ENCODE measurements around the gene ROMO1. TPM values are rescaled to one million over a fixed set of nuclear protein-coding genes. Genes with fewer than 3 reads are reported as not detected.

ROMO1 gene
- total RNA-seq, 1 donor from 2014 or later, result 176 TPM

DNA sequence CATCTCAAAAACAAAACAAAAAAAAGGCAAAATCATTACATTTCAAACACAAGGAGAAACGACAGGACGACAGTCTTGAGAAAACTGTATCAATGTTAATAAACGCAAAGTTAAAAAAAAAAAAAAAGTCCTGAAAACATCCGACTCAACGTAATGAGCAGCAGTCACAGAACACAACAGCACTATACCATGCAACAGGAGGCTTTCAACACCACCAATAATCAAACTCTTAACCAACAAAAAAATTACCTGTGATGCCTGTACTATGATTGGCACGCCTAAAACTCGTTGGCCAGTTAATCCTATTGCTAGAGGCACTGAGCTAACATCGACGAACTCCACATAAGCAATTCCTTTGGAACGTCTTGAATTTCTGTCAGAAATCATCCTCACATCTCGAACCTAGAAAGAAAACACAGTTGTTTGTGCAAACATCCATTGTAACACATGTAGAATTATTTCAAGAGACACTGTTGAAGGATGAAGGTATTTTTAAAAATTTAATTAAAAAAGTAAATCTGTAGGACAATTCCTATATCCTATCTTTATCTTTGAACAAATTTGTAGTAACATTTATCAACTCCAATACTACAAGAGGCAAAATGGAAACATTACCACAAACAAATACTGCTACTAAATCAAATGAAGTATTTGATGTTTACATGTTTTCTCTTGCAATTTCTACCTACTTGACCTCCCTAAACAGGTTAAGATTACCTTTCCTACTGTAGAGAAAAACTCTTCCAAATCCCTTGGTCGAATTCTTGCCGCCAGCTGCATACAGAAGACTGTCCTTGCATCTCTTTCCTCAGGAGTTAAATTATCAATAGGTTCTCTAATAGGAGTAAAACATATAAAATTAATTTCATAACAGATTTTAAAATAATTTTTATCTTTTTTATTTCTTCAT is 25.4 kb downstream of the ROMO1 start:
- intact Hi-C loops (cut with DNase I), result no loop called here
- no peak for DNase-seq (ENCODE audit: low spot score)

DNA sequence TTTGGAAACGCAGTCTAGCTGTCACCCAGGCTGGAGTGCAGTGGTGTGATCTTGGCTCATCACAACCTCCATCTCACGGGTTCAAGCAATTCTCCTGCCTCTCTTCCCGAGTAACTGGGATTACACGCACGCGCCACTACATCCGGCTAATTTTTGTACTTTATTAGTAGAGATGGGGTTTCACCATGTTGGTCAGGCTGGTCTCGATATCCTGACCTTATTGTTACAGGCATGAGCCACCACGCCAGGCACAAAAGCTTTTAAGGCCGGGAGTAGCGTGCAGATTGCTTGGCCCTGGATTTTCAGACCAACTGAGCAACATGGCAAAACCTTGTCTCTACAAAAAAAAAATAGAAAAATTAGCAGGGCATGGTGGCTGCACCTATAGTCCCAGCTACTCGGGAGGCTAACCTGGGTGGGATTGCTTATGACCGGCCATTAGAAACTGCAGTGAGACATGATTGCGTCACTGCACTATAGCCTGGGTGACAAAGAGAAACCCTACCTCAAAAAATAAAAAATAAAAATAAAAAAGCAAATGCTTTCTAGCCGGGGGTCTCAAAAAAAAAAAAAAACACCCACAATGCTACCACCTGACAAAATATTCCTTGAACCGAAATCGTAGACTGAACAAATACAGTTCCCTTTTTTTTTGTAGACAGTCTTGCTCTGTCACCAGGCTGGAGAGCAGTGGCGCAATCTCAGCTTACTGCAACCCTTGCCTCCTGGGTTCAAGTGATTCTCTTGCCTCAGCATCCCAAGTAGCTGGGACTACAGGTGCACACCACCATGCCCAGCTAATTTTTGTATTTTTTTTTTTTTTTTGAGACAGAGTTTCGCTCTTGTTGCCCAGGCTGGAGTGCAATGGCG is 27.9 kb downstream of the ROMO1 start:
- intact Hi-C loops (cut with DNase I), result no loop called here
- no peak for DNase-seq (ENCODE audit: low spot score)

DNA sequence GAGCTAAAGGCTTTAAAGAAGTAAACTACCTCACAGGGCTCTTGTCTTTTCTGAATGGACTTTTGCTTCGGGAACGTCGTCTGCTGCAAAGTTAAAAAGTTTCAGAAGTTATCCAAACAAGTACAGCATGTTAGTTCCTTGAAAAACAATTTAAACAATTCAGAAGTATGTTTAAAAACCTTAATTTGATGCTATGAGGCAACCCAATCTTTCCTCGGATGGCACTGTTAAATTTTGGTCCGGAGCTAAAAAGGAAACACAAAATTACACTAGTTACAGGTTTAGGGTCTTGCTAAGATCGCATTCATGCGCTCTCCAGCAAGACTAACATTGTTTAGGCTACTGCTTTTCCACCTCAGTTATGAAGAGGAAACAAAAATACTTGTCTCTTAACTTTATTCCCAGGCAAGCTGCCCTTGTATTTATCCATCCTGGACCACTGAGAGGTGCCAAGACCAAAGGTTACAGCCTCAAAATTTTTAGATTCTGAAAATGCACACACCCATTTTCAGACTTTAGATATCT is 30.1 kb downstream of the ROMO1 start:
- intact Hi-C loops (cut with DNase I), result no loop called here
- DNase-seq (ENCODE audit: low spot score), result no peak

DNA sequence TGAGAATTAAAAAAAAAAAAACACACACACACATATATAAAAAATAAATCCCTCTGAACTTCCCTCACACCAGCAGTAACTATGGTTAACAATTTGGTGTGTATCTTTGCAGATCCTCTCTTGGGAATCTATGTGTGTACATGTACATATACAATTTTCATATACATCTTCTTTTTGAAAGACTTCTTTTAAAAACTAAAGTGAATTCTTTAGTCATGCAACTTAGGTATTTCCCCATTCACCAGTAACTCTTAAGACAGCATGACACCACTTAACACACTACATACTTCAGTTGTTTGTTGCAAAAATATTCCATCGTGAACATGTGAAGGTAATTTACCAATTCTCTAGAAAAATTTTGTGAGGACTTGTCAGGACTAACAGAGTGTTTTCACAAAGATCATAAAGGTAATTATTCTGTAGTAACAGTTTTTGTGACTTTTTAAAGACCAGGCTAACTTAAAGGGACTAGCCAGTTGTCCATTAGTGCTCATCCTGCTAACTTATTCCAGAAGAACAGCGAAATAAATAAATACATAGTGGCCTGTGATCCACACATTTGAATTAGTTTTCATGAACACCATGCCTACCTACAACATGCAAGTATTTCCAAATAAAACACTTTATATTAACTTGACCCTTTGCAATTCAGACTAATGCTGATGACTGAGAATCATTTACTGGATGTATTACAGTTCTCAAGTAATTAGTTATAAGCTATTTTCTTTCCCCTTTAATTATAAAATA is 30.8 kb downstream of the ROMO1 start:
- intact Hi-C loops (cut with DNase I), result no loop called here

DNA sequence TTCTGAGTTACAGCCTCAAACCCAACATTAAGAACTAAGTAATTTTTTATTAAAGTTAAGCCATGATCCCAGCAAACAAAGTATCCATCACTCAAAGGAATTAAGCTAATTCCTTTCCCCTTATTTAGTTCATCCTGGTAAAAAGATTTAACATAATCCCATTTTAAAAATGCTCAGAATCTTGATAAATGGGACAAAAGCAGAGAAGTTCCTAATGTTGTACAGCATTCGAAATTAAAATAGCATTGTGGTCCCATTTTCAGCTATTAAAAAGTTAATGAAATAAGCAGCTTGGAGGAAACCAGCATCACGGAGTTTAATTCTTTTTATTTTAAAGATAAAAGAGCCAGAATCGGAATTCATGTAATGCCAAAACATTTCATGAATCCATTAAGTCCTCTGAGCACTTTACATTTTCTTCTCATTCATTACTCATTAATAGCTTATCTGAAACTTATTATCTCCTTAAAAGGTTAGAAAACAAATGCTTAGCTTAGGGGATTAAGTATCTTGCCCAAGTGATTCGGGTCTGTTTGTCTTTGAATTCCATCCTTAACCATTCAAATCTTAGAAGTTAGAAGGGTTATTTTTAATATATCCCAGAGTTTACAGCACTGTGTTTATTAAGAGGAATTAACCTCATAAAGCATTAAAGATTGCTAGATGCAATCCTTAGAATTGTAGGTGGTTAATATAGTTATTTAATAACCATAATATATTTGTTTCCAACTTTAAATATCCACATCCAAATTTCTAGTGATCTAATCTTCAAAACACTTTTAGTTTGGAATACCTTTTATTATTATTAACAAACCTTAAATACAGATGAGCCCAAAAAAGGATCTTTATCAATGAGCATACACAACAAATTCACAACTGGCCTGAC is 31.6 kb downstream of the ROMO1 start:
- no peak for DNase-seq (ENCODE audit: low spot score)
- intact Hi-C loops (cut with DNase I), result no loop called here

More for the DNA sequence above, 30.8 kb downstream of the ROMO1 start:
- DNase-seq (ENCODE audit: low spot score), result no peak

DNA sequence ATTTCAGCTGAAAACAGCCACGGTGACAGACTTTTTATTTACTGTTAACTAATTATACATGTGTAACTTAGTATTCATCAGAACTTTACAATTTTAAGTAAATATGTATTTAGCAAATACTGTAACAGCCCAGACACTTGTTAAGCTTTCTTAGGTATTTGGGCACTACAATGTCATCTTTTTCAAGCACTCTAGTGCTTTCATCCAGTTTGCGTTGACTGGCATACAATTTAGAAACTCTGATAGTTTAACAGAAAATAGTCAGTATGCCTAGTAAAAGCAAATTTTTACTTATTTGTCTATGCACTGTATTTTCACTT is 32.2 kb downstream of the ROMO1 start:
- DNase-seq (ENCODE audit: low spot score), result no peak
- intact Hi-C loops (cut with DNase I), result no loop called here

DNA sequence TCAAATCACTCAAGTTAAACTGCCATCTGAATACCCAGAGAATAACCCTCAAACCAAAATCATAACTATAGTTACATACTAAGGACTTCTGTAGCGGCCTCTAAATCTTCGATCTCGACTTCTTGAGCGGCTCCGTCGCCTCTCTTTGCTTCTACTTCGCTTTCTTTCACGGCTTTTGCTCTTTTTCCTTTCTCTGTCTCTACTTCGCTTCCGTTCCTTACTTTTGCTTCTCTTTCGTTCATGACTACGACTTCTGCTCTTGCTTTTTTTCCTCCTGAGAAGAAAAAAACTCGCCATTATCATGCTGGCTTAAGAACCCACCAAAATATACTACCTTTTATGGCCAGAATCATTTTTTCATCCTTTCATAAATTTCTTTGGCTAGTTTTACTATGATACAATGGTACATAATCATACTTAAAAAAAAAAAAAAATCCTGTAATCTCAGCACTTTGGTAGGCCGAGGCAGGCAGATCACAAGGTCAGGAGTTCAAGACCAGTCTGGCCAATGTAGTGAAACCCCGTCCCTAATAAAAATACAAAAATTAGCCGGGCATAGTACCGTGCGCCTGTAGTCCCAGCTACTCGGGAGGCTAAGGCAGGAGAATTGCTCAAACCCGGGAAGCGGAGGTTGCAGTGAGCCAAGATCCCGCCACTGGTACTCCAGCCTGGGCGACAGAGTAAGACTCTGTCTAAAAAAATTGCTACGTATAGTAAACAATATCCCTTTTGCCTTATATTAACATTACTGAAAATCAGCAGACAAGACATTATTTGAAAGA is 32.8 kb downstream of the ROMO1 start:
- intact Hi-C loops (cut with DNase I), result no loop called here
- DNase-seq (ENCODE audit: low spot score), result no peak

DNA sequence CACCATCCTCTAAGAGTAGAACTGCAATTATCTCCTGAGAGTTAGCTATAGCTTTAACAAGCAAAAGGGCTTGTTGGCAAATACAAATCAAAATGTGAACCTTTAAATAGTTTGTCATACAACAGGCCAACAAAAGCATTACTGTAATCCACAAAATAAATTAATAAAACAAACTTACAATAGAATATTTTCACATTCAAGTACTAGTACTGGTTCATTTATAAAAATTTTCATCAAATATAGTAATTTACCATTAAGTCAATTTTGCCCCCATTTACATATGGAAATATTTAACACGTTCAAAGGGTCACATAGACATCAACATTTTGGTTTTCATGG is 33.4 kb downstream of the ROMO1 start:
- intact Hi-C loops (cut with DNase I), result no loop called here
- no peak for DNase-seq (ENCODE audit: low spot score)

DNA sequence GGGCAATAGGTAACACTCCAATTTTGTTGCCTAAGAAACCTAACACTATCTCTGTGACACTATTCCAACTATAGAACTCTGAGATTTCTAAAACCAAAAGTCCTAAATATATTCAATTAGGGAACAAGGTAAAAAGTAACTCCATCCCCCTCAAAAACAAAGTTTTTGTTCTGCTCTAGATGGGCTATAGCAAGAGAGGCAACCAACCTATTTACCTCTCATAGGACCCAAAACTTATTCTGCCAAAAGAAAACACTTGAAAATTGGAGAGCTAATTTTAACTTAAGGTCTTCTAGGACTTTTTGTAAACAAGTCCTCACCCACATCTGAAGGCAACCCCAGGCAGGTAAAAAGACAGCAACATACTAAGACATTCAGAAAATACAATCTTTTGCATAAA is 35.2 kb downstream of the ROMO1 start:
- intact Hi-C loops (cut with DNase I), result no loop called here
- no peak for DNase-seq (ENCODE audit: low spot score)

DNA sequence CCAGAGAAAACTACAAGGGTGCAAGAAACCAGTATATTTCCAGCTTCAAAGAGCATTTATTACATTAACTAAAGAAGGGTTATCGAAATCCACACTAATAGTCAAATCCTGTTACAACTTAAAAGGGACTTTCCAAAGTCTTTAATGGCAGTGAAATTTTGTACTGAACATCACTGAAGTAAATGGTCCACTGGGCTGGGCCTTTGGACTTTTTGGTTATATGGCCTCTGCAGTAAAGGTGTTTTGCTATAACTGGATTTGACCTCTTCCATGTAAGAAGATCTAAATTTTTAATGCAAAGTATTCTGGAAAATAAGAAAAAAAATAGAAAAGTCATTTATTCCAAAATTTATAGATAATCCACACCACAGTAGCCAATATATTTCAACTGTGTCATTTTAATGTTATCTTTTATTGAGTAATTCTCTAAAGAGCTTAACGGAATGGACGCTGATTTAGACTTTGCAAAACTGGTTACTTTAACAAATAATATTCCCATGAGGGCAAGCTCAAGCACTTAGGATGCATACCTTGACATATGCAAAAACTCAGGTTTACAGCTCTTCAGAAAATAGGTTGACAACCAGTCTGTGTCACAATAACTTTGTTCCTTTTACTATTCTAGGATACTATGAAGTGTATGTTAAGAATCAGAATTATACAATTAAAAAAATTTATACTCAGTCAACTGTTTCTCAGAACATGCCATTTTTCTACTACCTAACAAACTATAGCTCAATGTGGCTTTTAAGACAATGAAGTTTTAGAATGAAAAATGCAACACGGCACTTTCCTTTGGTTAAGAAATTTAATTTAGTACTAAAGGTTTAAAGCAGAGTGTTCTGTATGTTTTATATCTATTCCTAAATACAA is 35.8 kb downstream of the ROMO1 start:
- DNase-seq (ENCODE audit: low spot score), result no peak
- intact Hi-C loops (cut with DNase I), result no loop called here

DNA sequence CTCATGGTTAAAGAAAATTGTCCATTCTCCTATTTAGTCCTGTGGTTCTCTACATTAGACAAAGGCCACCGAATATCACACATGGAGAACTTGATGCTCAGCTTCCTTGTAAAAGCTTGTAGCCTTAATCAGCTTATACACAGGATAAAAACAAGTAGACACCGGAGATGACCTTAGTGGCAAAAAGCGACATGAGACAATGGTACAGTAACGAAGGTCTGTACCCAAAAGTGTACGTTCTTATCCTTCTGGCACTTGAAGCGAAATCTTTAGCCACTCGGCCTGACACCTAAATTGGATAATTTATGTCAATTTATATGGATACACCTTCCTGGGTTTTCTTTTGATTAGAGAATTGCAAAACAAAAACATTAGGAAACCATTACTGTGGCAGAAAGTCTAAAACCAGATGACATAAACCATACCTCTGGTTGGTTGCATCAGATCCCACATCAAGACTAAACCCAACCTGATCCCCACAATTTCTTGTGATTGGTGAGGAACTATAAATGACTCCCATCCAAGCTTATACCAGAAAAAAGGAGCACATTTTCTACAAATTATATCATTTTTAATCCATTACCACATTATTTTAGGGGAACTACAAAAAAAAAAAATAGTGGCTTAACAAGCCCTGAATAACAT is 36.7 kb downstream of the ROMO1 start:
- DNase-seq (ENCODE audit: low spot score), result no peak
- intact Hi-C loops (cut with DNase I), result no loop called here

DNA sequence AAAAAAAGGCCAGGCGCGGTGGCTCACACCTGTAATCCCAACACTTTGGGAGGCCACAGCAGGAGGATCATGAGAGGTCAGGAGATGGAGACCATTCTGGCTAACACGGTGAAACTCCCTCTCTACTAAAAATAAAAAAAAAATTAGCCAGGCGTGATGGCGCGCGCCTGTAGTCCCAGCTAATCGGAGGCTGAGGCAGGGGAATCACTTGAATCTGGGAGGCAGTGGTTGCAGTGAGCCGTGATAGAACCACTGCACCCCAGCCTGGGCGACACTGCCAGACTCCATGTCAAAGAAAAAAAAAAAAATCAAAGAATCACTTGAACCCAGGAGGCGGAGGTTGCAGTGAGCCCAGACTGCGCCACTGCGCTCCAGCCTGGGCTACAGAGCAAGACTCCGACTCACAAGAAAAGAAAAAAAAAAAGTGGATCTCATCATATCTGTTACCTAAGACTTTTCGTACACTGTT is 38.7 kb downstream of the ROMO1 start:
- DNase-seq (ENCODE audit: low spot score), result no peak
- intact Hi-C loops (cut with DNase I), result no loop called here

DNA sequence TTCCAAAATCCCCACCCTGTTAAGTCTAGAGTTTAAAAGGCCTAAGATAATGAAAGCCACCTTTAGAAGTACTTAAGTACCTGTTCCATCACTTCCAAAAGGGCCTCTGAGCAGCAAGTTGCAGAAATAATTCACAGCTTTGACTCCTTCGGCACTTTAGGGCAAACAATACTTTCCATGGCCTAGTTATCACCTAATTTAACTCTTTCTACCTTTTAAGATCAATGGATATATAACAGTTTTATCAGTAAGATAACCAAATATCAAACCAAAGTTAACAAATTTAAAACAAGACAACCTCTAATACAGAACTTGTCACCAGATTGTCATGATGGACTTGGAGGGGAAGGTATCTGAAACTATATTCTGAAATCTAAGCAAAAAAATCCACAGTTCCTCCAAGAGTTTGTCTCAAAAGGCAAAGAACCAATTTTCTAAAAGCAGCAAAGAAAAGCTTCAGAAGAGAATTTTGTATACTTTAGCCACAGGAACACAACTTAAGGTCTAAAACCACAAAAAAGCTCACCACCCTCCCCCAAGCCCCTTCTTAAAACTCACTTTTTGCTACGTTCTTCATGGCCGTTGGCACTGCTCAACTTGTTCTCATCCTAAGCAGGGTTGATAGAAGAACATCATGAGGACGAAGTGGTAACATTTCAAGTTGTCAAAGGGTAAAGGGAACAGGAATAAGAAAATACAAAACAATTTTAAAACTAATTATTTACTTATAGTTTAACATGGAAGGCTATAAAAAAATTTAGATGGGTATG is 39.4 kb downstream of the ROMO1 start:
- no peak for DNase-seq (ENCODE audit: low spot score)
- intact Hi-C loops (cut with DNase I), result no loop called here

DNA sequence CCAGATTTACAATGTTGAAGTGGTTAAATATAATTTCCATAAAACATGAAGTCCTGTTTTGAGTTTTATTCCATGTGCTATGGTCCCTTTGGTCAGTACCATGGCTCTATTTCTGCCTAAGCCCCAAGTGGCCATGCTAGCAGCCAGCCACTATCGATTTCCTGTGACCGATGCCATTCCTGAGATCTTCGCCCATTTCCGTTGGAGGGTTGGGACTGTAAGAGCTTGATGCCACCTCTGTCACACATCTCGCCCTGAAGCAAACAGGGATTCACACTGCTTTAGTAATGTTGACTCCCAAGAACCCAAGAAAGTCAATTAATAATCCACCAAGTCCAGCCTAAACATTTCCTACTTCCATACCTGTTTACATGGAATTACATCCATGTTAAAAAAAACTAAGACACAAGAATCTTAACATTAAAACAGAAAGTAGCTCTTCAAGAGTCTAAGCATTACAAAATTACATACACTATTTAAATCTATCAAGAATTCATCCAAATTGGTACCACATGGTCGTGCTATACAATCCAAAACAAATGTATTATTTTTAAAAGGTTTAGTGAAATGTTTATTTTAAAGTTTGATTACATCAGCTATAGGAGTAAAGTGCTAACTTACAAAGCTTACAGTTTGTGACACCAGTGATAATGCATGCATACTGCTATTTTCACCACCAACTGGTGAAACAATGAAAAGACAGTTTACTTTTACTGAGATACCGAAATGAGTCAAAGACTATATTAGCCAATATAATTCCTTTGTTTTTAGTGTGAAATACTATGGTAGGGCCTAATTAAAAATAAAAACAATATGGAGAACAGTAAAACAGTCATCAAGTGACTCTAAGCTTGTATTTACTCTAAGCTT is 40.3 kb downstream of the ROMO1 start:
- DNase-seq (ENCODE audit: low spot score), result no peak
- intact Hi-C loops (cut with DNase I), result loop anchor here (5.0 kb wide), 2 partner anchors 42 to 143 kb away; partner anchors contain the start of genes NFS1 and ROMO1

Data from cardiac septum (tissue), 1 donor.